ENCODE results near the gene BTBD17.

Gene BTBD17

GRCh38 chr17:74386386-74386785 lies 24.7 kb upstream of the BTBD17 start:
- DNase-seq = no peak

GRCh38 chr17:74385201-74385600 lies 23.5 kb upstream of the BTBD17 start:
- DNase-seq = no peak

GRCh38 chr17:74383141-74383540 lies 21.5 kb upstream of the BTBD17 start:
- DNase-seq = no peak

DNA sequence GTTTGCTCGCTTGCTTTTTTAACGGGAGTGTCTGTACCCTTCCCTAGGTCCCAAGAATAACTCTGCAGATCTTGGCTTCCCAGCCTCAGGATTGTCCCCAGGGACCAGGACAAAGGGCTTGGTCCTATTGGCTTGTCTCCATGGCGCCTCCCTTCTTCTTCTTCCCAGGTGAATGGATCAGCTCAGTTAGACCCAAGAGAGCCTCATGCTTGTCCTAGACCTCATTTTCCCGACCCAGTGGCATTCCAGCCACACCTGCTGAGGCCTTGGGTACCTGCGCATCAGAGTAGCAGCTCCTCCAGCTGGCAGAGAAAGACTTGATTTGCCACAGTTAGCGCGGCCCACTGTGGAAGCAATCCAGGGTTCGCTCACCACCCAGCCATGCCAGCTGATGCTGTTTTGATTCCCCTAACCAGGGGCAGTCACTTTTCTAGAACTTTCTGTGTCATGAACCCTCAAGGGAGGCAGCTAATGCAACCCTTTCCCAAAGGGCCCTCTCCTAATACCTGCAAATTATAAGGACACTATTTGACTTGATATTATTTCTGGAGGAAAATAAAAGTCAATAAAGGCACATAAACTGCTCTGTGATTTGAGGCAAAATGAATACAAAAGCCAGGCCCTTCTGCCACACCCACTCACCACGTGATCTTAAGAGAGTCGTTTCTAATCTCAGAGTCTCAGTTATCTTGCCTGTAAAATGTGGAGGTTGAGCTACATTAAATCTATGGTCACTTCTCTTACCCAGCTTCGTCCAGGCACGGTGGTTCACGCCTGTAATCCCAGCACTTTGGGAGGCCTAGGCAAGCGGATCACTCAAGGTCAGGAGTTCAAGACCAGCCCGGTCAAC lies 19.5 kb upstream of the BTBD17 start:
- DNase-seq = no peak

DNA sequence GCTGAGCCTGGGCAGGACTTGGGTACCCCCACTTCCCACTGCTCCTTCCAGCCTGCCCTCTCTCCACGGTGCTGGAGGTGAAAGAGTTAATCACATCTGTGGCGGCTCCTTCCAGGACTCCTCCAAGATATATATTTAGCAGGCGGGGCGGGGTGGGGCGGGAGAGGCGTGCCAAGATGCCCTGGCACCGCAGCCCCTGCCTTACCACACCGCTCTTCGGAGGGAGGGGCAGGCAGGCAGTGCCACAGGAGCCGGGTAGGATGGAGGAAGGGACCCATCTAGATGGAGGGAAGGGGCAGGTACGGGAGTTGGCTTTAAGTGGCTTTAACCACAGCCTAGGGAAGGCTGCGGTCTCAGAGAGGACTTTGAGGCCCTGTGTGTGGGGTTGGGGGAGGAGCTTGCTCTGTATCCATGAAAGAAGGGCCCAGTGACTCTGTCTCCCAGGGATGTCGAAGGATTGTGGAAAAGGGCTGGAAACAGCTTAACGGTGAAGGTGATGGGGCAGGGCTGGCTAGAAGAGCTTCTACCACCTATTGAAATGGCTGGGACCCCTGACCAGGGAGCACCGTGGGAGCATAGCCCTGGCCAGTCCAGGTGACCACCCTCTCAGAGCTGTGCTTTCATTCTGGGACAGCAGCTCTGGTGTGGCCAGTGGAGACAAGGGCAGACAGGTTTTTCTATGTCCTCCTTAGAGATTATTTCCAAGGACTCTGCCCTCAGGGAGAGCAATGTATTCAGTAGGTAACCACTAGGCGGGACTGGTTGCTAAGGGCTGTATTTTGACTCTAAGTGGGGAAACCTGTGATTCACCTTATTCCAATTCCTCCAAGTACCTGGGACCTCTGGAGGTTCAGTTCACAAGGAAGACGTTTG lies 18.7 kb upstream of the BTBD17 start:
- DNase-seq = no peak

DNA sequence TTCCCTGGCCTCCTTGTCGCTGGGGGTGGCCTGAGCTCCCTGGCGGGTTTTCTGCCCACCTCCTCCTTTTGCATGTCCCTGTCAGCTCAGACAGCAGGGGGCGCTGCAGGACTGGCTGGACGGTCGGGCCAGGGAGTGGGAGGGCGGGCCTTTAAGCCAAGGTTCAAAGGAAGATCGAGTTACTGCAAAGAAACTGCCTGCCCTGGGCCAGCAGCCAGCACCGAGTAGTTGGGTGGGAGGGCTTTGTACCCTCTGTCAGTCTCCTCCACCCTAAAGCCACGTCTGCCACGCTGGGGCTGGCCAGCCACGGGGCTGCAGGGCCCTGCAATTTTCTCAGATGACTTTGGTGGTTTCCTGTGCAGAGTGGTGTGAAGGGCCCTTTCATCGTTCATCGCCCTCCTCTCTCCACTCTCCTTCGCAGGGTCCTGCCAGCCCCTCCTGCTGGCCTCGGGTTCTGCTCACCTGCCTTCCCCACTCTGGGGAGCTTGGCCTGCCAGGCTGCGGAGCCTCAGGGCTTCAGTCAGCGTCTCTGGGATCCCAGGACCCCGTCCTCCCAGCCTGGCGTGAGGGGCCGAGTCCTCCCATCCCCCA lies 17.9 kb upstream of the BTBD17 start:
- DNase-seq = peak; percentile 94

DNA sequence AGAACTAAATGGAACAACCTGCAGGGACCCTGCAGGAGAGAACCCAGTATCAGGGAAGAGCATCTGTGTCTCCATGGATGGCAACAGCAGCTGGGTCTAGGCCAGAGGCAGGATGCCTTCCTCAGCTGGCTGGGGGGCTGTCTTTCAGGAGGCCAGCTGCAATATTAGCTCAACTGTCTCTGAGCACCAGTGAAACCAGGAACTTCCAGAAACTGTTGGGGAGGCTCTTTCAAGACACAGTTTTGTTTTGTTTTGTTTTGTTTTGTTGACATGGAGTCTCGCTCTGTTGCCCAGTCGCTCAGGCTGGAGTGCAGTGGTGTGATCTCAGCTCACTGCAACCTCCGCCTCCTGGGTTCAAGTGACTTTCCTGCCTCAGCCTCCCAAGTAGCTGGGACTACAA lies 13.2 kb upstream of the BTBD17 start:
- no peak for DNase-seq

GRCh38 chr17:74373838-74374606 lies 12.4 kb upstream of the BTBD17 start:
- no peak for DNase-seq

DNA sequence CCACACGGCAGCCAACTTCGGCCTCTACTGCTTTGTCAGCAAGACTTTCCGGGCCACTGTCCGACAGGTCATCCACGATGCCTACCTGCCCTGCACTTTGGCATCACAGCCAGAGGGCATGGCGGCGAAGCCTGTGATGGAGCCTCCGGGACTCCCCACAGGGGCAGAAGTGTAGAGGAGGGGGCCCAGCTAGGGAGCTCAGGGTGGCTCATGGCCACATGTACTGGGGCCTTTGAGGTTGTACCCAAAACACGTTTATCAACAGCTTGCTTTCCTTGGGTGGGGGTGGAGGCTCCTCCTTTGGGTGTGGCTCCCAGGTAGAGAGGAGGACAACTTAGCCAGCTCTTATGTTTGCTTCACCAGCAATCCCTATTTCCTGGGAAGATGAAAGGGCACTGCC lies 10.8 kb upstream of the BTBD17 start:
- DNase-seq = no peak

DNA sequence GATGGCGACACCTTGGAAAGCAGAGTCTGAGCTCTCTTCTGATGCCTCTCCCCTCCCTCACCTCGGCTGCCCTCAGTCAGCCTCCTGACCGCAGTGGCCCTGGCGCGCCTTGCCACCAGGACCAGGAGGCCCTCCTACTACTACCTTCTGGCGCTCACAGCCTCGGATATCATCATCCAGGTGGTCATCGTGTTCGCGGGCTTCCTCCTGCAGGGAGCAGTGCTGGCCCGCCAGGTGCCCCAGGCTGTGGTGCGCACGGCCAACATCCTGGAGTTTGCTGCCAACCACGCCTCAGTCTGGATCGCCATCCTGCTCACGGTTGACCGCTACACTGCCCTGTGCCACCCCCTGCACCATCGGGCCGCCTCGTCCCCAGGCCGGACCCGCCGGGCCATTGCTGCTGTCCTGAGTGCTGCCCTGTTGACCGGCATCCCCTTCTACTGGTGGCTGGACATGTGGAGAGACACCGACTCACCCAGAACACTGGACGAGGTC lies 10.0 kb upstream of the BTBD17 start:
- no peak for DNase-seq

GRCh38 chr17:74369665-74370490 lies 8.2 kb upstream of the BTBD17 start:
- no peak for DNase-seq

DNA sequence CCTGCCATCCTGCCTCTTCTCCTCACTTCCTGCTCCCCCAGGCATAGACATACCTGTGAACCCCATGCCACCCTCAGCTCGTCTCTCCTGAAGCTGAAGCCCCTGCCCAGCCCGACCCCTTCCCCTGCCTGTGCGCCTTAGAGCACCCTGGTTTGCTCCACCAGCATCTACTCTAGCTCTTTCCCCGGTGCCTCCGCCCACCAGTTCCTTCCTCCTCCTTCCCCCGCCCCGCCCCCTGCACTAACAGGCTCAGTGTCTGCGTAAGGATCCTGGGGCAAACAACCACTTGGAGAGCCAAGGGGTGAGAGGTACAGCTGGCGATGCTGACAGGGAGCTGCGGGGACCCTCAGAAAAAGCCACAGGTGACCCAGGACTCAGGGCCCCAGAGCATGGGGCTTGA lies 7.6 kb upstream of the BTBD17 start:
- peak; percentile 80 for DNase-seq

- peak; percentile 85 for DNase-seq
Measured at GRCh38 chr17:74368341-74369081, 6.8 kb upstream of the BTBD17 start.

- DNase-seq = no peak
Measured at GRCh38 chr17:74367206-74367605, 5.5 kb upstream of the BTBD17 start, which contains the start of gene GPR142. Gene GPR142, plus strand, starts transcription at chr17:74367506. Its CDS starts 2,035 bp downstream, at chr17:74369541.

DNA sequence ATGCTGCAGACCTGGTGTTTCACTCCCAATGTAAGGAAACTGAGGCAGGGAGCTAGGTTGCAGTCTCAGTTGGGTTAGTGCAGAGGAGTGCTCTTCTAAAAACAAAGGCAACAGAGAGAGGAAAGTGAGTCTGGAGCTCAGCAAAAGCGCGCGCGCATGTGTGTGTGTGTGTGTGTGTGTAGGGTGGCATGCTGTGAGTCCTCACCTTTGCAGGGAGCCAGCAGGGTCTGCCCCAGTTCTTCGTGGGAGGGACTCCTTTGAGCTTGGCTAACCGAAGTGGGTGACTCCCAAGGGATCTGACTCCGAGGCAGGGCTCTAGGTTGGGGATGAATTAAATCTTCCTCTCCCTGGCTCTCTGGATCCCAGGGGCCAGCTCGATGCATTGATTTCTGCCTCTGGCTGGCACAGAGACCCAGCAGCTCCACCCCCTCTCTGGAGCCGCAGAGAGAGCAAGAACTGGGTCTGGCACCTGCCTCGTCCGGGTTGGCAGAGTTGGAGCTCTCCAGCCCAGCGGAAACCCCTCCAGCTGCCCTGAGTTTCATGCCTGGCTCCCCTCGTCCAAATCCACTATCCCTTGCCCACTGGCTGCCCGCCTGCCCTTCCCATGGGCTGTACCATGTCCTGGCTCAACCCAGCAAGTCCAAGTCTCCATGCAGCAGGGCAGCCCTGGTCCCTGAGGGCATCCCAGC lies 1.3 kb upstream of the BTBD17 start:
- no peak for DNase-seq

DNA sequence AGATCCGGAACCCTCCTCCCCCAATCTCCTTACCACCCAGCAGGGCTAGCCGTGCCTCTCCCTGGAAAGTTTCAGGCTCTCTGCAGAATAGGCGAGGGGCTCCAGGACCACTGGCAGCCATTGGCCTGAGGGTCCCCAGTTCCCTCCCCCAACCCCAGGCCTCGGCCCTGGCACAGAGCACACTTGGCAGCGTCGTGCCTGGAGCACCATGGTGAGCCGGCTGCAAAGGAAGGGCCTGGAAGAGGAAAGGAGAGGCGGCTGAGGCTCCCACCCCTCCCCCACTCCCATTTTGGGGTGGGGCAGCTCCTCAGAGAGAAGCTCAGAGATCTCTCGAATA lies 369 bp upstream of the BTBD17 start:
- no peak for DNase-seq

DNA sequence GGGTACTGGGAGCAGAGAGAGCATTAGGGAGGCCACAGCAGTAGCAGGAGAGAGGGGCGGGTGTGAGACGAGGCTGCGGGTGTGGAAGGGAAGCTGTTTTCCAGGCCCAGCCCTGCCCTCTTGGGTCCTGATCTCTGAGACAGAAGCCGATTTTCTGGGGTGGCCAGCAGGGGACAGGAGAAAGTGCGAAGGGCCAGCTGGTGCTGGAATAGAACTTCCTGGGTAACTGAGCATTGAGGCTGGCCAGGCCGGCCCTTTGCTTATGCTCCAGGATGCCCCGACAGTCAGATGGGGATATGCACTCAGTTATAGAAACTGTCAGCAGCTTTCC lies 804 bp downstream of the BTBD17 start:
- DNase-seq = no peak

GRCh38 chr17:74359916-74360315 lies 1.8 kb downstream of the BTBD17 start:
- no peak for DNase-seq

DNA sequence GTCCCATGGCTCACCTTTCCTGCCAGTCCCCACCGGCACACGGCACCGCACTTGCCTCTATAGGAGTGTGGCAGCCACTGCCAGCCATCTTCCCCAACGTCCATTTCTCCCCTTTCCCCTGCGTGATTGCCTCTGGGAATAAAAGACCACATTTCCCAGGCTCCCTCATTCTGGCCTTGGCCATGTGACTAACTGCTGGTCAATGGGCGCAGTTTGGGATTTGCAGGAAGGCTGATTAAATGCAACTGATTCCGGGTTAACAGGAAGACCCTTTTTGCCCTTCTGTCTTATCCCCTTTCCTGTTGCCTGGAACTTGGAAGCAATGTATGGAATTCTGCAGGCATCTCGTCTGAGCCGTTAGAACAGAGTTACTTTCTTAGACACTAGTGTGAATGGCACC lies 3.0 kb downstream of the BTBD17 start:
- no peak for DNase-seq

GRCh38 chr17:74357466-74357809 lies 4.2 kb downstream of the BTBD17 start:
- DNase-seq = no peak
